Upper lobe of left lung (tissue), 6 donors: ENCODE measurements around the gene ZNF865. TPM values are rescaled to one million over a fixed set of nuclear protein-coding genes. Genes with fewer than 3 reads are reported as not detected.

Experiments
- ATAC-seq, 2 donors: fragments of 200-7000 bp; cut with Tn5 transposase; one replicate each; pipeline ENCODE4 v1.9.1; 2022; ENCODE audit warnings: mild to moderate bottlenecking in 2 of 2, moderate library complexity in 2 of 2; ENCODE audit not compliant: low FRiP score in 2 of 2
- DNase-seq, 2 donors: peaks; one replicate each; pipeline ENCODE4 v3.0.0-alpha.2; 2019 to 2020
- H3K27ac ChIP-seq, 4 donors: fragments of 200-600 bp; sonication (generic); one replicate each; pipeline ENCODE4 v1.5.1; 2016 to 2019
- H3K27me3 ChIP-seq, 4 donors: fragments of 200-600 bp; sonication (generic); one replicate each; pipeline ENCODE4 v1.5.1; 2017 to 2019
- H3K36me3 ChIP-seq, 4 donors: fragments of 200-600 bp; sonication (generic); one replicate each; pipeline ENCODE4 v1.5.1; 2016 to 2019
- H3K4me1 ChIP-seq, 4 donors: fragments of 200-600 bp; sonication (generic); one replicate each; pipeline ENCODE4 v1.5.1; 2018 to 2019
- H3K4me3 ChIP-seq, 4 donors: fragments of 200-600 bp; sonication (generic); one replicate each; pipeline ENCODE4 v1.5.1; 2017 to 2019; ENCODE audit warnings: mild to moderate bottlenecking in 2 of 4, moderate library complexity in 1 of 4
- H3K9me3 ChIP-seq, 4 donors: fragments of 200-600 bp; sonication (generic); one replicate each; pipeline ENCODE4 v1.5.1; 2018 to 2019
- CTCF ChIP-seq, 6 experiments: fragments of 450-650 bp in 4 of 6; fragments of 200-600 bp in 2 of 6; sonication (generic) in 2 of 6; IDR thresholded peaks; one replicate each; pipeline ENCODE4 v1.5.1; 2016 to 2019; ENCODE audit warnings: antibody characterized with exemption in 6 of 6
- EP300 ChIP-seq, 4 donors: sonication (generic); formaldehyde crosslinking; IDR thresholded peaks; one replicate each; pipeline ENCODE4 v1.5.1; 2017; ENCODE audit warnings: antibody characterized with exemption in 4 of 4, control low read depth in 2 of 4
- POLR2A ChIP-seq, 4 donors: fragments of 450-650 bp; IDR thresholded peaks; one replicate each; pipeline ENCODE4 v1.5.1; 2016 to 2017; ENCODE audit warnings: antibody characterized with exemption in 4 of 4, mild to moderate bottlenecking in 2 of 4
- POLR2AphosphoS5 ChIP-seq, 2 donors: sonication (generic); formaldehyde crosslinking; IDR thresholded peaks; one replicate each; pipeline ENCODE4 v1.5.1; 2017; ENCODE audit warnings: antibody characterized with exemption in 2 of 2
- WGBS, 2 donors: methylation state at CpG; one replicate each; pipeline ENCODE4 v1.1.5; 2017 to 2018; 5-methylcytosine and 5-hydroxymethylcytosine counted together
- total RNA-seq, 6 donors: library from RNA; depleted of rRNA in 4 of 6; stranded (reverse); fragments of >200 nt in 4 of 6; gene quantifications; one replicate each; pipeline versions ENCODE4 v1.1.0 to v1.2.1, GENCODE V29; 2016 to 2021
- donor health status: DM: no; HTN: no; CAD: no; lungs with moderate emphysema.
- donor health status: DM: no; HTN: yes; CAD: no; lungs with severe emphysema.

The ZNF865 gene
- total RNA-seq, 6 donors from 2014 or later = 7.7 to 39.8 (median 20.6) TPM

- ATAC-seq = peak; percentile 94 to 97
- Histone ChIP-seq H3K27ac (peak within 1 kb of the TSS; percentile 97 to 99 (median 99)), H3K9me3 (no peaks in the 10 kb centered on the region), H3K27me3 (no peaks in the 10 kb centered on the region), H3K4me1 (peaks cover 18 to 39% (median 25%) of the 10 kb centered on the region in 4 donors), H3K36me3 (peaks cover 0 to 38% (median 20%) of the 10 kb centered on the region in 4 donors), H3K4me3 (peak within 1 kb of the TSS; percentile 65 to 89 (median 76))
- TF ChIP-seq POLR2AphosphoS5 (IDR thresholded peaks at IDR 0.05) = peak; percentile 56 to 58
- no peak for TF ChIP-seq EP300 (IDR thresholded peaks at IDR 0.05)
- peak in 1 of 6 experiments; percentile 11 for TF ChIP-seq CTCF (IDR thresholded peaks at IDR 0.05)
- peak; percentile 97 to 98 for DNase-seq
- WGBS, 2 donors = 0% methylated on average over 20 to 21 of the region's 23 CpGs
These were observed 6.0 kb upstream of the ZNF865 start, which contains the start of gene FIZ1 for GRCh38 chr19:55599468-55599841. FIZ1 (minus strand) TSS chr19:55599517; CDS start chr19:55597865, 1,652 bp downstream.

GRCh38 chr19:55599842-55600661 lies 5.4 kb upstream of the ZNF865 start, which contains the start of gene ZNF524:
ZNF524 (plus strand) TSS chr19:55600288; CDS start chr19:55602113, 1,825 bp downstream.
- no peaks in the 10 kb centered on the region for H3K9me3 ChIP-seq

GRCh38 chr19:55600662-55601028 lies 4.8 kb upstream of the ZNF865 start:
- no peaks in the 10 kb centered on the region for H3K9me3 ChIP-seq
- H3K4me3 ChIP-seq = peak overlapping the region; percentile 38 to 89 (median 76)
- peak overlapping the region; percentile 97 to 99 (median 99) for H3K27ac ChIP-seq
- no peaks in the 10 kb centered on the region for H3K27me3 ChIP-seq
- no peak for ATAC-seq
- peaks cover 0 to 27% (median 10%) of the 10 kb centered on the region in 4 donors for H3K36me3 ChIP-seq
- TF ChIP-seq POLR2A (IDR thresholded peaks at IDR 0.05) (no peak), EP300 (IDR thresholded peaks at IDR 0.05) (no peak), POLR2AphosphoS5 (IDR thresholded peaks at IDR 0.05) (no peak), CTCF (IDR thresholded peaks at IDR 0.05) (no peak)
- H3K4me1 ChIP-seq = peaks cover 24 to 44% (median 30%) of the 10 kb centered on the region in 4 donors
- WGBS, 2 donors = 0 to 7% methylated on average over 5 to 9 of the region's 15 CpGs
- no peak for DNase-seq

More at GRCh38 chr19:55599842-55600661, 5.4 kb upstream of the ZNF865 start, which contains the start of gene ZNF524:
- peak; percentile 82 to 84 for ATAC-seq
- H3K27ac ChIP-seq = peak within 1 kb of the TSS; percentile 97 to 99 (median 99)
- DNase-seq = peak; percentile 87 to 97
- peak within 1 kb of the TSS; percentile 65 to 89 (median 76) for H3K4me3 ChIP-seq
- WGBS, 2 donors = 0% methylated on average over 10 to 52 of the region's 97 CpGs
- no peak for TF ChIP-seq EP300 (IDR thresholded peaks at IDR 0.05)
- TF ChIP-seq POLR2AphosphoS5 (IDR thresholded peaks at IDR 0.05) = peak; percentile 25 to 29
- peak in 1 of 4 donors; percentile 38 for TF ChIP-seq POLR2A (IDR thresholded peaks at IDR 0.05)
- peak in 1 of 6 experiments; percentile 40 for TF ChIP-seq CTCF (IDR thresholded peaks at IDR 0.05)
- no peaks in the 10 kb centered on the region for H3K27me3 ChIP-seq
- H3K36me3 ChIP-seq = peaks cover 0 to 33% (median 16%) of the 10 kb centered on the region in 4 donors
- peaks cover 24 to 44% (median 30%) of the 10 kb centered on the region in 4 donors for H3K4me1 ChIP-seq

- peaks cover 24 to 49% (median 31%) of the 10 kb centered on the region in 4 donors for H3K4me1 ChIP-seq
- ATAC-seq (no peak), DNase-seq (no peak)
- peak overlapping the region in 3 of 4 donors; percentile 68 to 89 (median 85) for H3K4me3 ChIP-seq
- no peaks in the 10 kb centered on the region for H3K27me3 ChIP-seq
- WGBS, 2 donors = 54 to 66% methylated on average over 4 of the region's 4 CpGs
- no peak for TF ChIP-seq CTCF (IDR thresholded peaks at IDR 0.05)
- no peak for TF ChIP-seq POLR2A (IDR thresholded peaks at IDR 0.05)
- no peak for TF ChIP-seq EP300 (IDR thresholded peaks at IDR 0.05)
- TF ChIP-seq POLR2AphosphoS5 (IDR thresholded peaks at IDR 0.05) = no peak
- H3K36me3 ChIP-seq = peaks cover 0 to 23% (median 7%) of the 10 kb centered on the region in 4 donors
- peak overlapping the region; percentile 97 to 99 (median 99) for H3K27ac ChIP-seq
- H3K9me3 ChIP-seq = no peaks in the 10 kb centered on the region
These were observed 4.4 kb upstream of the ZNF865 start for GRCh38 chr19:55601084-55601483.
